HG03432 (cell line): ENCODE measurements around the gene MGST2.

ENCODE experiments used
- ATAC-seq: cut with Tn5 transposase; IDR thresholded peaks from one replicate; pipeline ENCODE4 v1.9.1; 2021; ENCODE audit warnings: mild to moderate bottlenecking, moderate library complexity; ENCODE audit not compliant: unreplicated experiment

MGST2 gene

GRCh38 chr4:139643042-139643895, 22.4 kb upstream of the MGST2 start:
- no peak for ATAC-seq

DNA sequence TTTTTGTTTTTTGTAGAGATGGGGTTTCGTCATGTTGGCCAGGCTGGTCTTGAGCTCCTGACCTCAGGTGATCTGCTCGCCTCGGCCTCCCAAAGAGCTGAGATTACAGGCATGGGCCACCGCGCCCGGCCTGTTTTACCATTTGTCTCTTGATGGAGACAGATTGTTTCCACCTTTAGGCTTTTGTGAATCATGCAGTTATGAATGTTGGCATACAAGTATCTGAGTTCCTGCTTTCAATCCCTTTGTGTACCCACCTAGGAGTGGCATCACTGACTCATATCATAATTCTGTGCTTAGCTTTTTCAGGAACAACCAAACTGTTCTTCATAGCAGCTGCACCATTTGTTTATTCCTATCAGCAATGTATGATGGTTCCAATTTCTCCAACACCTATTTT, 20.2 kb upstream of the MGST2 start:
- ATAC-seq: no peak

DNA sequence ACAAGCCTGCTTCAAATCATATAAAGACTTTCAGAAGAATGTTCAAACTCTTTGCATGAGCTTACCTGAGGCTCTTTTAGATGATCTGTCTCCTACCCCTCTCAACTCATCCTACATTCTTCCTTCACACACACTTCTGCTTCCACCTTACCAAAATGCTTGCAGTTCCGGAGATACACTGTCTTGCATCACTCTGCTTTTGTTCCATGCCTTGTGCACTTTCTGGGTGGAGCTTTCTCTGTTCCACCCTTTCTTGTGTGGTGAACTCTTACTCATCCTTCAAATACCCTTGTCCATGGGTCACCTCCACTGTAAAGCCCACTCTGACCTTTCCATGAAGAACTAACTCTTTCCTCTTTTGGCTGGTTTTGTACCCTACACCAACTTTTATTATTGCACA, 18.4 kb upstream of the MGST2 start:
- no peak for ATAC-seq

DNA sequence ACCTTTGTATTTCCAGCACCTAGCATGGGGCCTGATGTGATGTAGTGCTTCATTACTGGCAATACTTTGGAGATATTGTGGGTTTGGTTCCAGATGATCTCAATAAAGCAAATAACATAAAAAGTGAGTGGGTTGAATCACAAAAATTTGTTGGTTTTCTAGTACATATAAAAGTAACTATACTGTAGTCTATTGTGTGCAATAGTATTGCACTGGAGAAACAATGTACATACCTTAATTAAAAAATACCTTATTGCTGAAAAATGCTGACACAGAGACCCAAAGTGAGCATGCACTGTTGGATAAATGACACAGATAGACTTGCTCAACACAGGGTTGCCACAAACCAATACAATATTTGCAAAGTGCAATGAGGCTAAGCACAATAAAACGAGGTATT, 17.7 kb upstream of the MGST2 start:
- no peak for ATAC-seq

DNA sequence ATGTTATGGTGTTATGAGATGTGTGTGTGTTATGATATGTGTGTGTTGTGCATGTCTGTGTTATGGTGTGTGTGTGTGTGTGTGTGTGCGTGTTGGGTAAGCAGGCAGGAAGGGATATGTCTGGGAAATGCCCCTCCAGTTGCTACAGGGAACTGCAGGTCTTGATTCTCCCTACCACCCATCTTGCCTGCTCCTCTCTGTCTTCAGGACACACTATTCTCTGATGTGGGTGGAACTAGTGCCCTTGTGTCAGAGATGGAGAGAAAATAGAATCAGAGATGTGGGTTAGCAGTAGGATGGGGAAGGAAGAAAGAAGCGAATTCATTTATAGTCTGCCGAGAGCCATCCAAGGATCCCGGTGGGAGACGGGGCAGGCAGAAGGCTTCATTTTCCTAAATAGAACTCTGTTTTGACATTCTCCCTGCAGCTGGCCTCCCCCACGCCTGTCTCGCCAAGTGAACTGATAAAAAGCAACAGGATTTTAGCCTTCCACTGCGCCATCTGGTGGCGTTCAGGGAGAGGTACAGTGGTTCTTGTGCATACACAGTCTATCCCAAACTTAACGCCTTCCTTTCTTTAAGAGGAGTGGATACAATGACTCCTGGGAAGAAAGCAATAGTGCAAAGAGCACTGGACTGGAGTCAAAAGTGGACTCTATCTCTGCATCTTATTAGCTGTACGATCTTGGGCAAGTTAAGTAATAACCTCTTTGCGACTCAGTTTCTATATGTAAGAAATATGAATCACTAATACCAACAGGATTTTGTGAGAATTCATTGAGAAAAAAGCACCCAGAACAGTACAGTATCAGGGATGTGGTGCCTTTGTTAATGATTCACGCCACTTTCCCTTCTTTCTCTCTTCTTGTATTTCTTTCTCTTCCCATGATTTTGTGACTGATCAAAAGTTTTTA, 14.1 kb upstream of the MGST2 start:
- ATAC-seq: peak; percentile 85

DNA sequence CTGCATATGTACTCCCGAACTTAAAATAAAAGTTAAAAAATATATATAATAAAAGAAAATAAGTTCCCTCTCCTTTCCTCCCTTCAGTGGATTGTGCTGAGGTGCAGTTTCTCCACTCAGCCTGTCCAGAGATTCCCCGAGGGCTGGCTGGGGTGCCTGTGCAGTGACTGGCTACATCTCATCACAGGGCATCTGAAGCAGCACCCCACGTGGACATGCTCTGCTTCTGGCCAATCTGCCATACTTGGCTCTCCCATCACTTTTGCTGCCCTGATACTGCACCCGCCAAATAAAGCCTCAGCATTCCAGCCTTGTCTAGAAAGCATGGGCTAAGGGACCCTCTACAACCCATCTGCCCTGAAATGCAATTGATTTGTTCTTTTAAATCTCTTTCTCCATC, 11.1 kb upstream of the MGST2 start:
- no peak for ATAC-seq

DNA sequence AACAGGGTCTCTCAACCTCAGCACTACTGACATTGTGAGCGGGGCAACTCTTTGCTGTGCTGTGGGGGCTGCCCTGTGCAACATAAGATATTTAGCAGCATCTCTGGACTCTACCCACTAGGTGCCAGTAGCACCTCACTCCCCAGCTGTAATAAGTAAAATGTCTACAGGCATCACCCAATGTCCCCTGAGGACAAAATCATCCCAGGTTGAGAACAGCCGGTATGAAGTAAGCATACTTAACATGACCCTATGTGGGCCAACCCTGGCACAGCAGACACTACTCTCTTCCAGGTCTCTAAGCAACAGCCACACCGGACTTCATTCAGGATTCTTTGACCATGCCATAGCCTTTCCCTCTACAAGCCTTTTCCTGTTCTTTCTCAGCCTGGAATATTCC, 10.5 kb upstream of the MGST2 start:
- peak; percentile 45 for ATAC-seq

DNA sequence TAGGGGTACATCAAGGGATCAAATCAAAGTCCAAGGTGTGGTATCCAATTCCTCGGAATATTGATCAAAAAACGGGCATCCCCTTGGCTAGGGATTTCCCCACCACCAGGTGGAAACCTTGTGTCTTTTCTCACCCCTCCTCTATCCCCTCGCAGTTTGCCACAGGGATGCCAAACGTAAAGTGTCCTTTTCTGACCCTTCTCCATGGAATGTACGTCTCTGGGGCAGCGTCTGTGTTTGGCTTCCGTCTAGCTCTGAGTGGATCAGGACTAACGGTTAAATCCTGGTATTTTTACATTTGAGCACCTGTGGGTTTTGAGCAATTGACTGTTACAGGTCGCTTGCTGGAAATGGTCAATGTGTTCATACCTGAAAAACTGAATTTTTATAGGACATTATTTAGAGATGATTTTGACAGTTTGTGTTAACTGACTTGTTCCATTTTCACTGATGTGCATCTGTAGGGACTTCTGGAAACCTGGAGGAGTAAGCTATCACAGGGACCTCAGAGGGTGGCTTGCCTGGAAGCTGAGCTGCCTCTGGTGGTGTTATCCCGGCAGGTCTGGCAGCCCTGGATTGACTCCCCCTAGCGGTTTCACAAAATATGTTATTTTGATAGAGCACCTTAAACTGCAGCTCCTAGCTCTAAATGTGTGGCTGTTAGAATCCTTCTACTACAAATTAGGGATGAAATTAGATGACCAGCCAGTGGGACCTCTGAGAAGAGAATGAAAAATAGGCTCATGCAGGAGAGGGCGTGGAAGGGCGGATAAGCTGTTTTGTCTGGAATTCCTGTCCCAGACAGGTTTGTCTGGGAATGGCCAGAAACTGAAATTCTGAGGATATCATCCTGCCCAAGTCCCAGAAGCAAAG, 8.8 kb upstream of the MGST2 start:
- peak; percentile 72 for ATAC-seq

GRCh38 chr4:139658185-139658584, 7.4 kb upstream of the MGST2 start:
- ATAC-seq: no peak

DNA sequence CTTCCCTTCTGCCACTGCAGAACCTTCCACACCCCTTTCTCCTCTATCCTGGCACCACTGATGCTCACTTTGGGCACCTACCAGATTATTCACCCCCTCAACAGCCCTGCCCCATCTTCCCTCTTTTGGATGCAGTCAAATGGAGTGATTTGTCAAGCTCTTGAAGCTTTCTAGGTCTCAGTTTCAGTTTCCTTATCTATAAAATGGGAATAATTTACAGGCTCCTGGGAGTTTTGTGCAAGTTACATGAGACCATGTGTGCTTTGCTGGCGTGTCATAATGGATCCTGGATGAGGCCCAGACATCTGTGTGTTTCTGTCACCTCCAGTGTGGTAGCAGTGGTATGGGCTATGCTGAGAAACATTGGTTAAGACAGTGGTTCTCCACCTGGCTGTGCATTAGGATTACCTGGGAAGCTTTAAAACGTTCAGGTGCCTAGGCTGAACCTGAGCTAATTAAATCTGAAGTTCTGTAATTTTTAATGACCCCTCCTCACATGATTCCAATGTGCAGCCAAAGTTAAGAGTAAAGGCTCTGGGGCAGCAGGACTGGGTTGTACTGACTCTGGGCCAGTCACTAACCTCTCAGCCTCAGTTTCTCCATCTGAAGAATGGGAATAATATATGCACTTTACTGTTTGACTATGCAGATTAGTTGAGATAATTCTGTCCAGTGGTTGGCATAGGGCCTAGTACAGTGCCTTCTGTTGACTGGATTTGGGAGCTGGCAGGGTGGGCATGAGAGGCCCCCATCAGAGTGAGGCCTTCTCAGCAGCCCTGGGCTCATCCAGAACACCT, 6.8 kb upstream of the MGST2 start:
- no peak for ATAC-seq

- ATAC-seq: no peak
Measured at GRCh38 chr4:139659735-139660424, 5.7 kb upstream of the MGST2 start.

DNA sequence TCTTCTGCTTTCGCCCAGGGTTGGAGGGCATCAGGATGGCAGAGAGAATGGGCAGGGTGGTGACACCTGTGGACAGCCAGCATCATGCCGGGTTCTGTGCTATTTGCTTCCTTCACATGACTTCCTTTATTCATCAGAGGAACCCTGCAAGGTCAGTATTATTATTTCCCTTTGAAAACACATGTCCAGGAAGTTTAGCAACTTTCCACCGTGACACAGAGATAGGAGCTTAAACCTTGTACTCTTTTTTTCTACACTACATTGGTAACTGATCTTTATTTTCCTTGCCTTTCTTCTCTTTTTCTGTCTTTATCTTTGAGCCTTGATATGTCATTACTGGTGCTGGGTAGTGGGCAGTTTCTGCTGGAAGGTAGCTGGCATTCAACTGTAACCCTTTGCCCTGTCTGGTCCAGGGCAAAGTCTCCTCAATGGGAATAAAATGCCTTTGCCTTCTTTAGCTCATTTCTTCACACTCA, 5.0 kb upstream of the MGST2 start:
- ATAC-seq: no peak

DNA sequence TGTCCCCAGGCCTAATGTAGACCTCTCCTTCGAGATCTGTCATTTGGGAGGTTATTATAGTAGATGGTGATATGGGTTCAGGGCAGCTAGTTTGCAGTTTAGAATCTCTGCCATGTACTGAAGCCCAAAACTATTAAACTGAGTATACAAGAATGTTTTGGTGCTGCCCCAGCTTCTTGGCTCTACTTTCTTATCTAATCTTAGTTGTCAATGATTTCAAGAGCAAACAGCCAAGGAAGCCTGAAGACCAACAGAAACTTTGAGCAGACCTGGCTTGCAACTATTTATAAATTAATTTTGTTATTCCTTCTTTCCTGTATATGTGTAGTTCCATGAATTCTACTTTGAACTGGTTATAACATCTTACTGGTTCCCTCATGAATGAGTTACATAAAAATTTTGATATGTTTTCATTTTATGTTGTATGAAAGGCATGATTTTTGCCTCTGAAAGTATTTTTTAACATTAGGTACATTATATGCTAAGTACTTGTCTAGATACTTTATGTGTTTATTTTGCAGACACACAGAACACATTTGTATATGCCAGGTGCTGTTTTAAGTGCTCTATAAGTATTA, 2.0 kb upstream of the MGST2 start:
- ATAC-seq: no peak

- ATAC-seq: no peak
Measured at GRCh38 chr4:139664442-139664841, 1.2 kb upstream of the MGST2 start.

GRCh38 chr4:139665079-139665689, 435 bp upstream of the MGST2 start:
- ATAC-seq: no peak

DNA sequence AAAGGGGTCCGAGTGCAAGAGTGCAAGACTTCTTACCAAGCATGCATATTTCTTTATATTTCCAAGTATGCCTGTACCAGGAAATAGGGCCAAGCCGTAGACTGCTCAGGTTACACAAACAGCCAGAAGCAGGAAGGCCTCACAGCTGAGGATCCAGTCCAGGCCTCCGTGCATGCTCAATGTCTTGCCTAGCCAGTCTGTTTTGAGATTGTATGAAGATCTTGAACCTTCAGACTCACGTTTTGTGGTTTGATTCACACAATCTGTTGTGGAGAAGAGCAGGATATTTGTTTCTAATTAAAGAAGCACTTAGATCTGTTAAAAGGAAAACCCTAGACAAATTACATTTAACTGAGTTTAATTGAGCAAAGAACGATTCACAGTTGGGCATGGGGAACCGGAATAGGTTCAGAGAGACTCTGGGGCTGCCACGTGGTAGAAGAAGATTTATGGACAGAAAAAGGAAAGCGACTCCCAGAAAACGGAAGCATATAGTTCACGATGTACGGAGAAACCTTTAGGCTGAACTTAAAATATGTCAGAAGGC, 1.2 kb downstream of the MGST2 start:
- peak; percentile 40 for ATAC-seq

GRCh38 chr4:139668036-139668435, 2.4 kb downstream of the MGST2 start:
- ATAC-seq: no peak

DNA sequence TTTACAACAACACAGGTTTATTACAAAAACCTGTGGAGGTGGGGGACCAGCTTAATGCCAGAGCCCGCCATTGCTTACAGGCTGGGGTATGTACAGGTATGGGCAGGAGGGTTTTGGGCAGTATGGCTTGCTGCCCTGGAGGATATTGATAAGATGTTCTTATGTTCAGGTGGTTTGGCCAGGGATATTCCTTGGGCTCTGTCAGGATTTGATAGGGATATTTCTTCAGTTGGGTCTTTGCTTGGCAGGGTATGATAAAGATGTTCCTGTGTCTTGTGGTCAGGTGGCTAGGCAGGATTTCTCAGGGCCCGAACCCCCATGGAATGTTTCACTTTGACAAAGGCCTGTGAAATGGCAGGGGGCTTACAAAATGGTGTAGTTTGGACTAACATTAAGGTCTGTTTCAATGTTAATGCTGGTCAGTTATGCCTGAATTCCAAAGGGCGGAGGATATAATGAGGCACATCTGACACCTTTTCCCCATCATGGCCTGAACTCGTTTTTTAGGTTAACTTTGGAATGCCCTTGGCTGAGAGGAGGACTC, 3.1 kb downstream of the MGST2 start:
- ATAC-seq: no peak
